ENCODE results near the gene LMAN2. TPM values are rescaled to one million over a fixed set of nuclear protein-coding genes. Genes with fewer than 3 reads are reported as not detected.

Gene LMAN2
- total RNA-seq, 2 donors from 2014 or later, result 75.5 to 89.8 TPM

- no peaks in the 10 kb centered on the region for H3K27me3 Mint-ChIP-seq
- peaks cover 8% of the 10 kb centered on the region for H3K36me3 Mint-ChIP-seq (ENCODE audit: low read depth)
- no peak for DNase-seq
- ATAC-seq, result no peak
- peak overlapping the region; percentile 67 for H3K27ac Mint-ChIP-seq
- H3K4me1 Mint-ChIP-seq, result peaks cover 33% of the 10 kb centered on the region
- peak overlapping the region; percentile 66 for H3K4me3 Mint-ChIP-seq
- H3K9me3 ChIP-seq (ENCODE audit: control insufficient read depth, low read length, poor library complexity, severe bottlenecking), result no peaks in the 10 kb centered on the region
These were observed 54.9 kb downstream of the LMAN2 start for GRCh38 chr5:177296581-177296980.

- Mint-ChIP-seq H3K4me1 (peaks cover 30% of the 10 kb centered on the region), H3K27me3 (no peaks in the 10 kb centered on the region), H3K36me3 (ENCODE audit: low read depth) (peaks cover 8% of the 10 kb centered on the region), H3K27ac (peak overlapping the region; percentile 67), H3K4me3 (peak overlapping the region; percentile 25)
- DNase-seq, result no peak
- no peaks in the 10 kb centered on the region for H3K9me3 ChIP-seq (ENCODE audit: control insufficient read depth, low read length, poor library complexity, severe bottlenecking)
- ATAC-seq, result no peak
These were observed 55.5 kb downstream of the LMAN2 start for GRCh38 chr5:177295924-177296323.

GRCh38 chr5:177294632-177295031, 56.8 kb downstream of the LMAN2 start:
- H3K9me3 ChIP-seq (ENCODE audit: control insufficient read depth, low read length, poor library complexity, severe bottlenecking), result no peaks in the 10 kb centered on the region
- ATAC-seq (no peak), DNase-seq (no peak)
- peaks cover 10% of the 10 kb centered on the region for H3K36me3 Mint-ChIP-seq (ENCODE audit: low read depth)
- H3K27me3 Mint-ChIP-seq, result no peaks in the 10 kb centered on the region
- H3K27ac Mint-ChIP-seq, result peak overlapping the region; percentile 67
- H3K4me3 Mint-ChIP-seq, result peak overlapping the region; percentile 7
- peaks cover 21% of the 10 kb centered on the region for H3K4me1 Mint-ChIP-seq

- H3K4me1 Mint-ChIP-seq, result peaks cover 18% of the 10 kb centered on the region
- no peak overlapping the region for H3K27ac Mint-ChIP-seq
- H3K27me3 Mint-ChIP-seq, result no peaks in the 10 kb centered on the region
- no peak for DNase-seq
- H3K4me3 Mint-ChIP-seq, result no peak overlapping the region
- ATAC-seq, result no peak
- H3K9me3 ChIP-seq (ENCODE audit: control insufficient read depth, low read length, poor library complexity, severe bottlenecking), result no peaks in the 10 kb centered on the region
- H3K36me3 Mint-ChIP-seq (ENCODE audit: low read depth), result peaks cover 10% of the 10 kb centered on the region
These were observed 57.5 kb downstream of the LMAN2 start for GRCh38 chr5:177293819-177294581.

GRCh38 chr5:177291735-177292134, 59.7 kb downstream of the LMAN2 start:
- ATAC-seq (no peak), DNase-seq (no peak)
- Mint-ChIP-seq H3K27me3 (no peaks in the 10 kb centered on the region), H3K4me1 (peaks cover 18% of the 10 kb centered on the region), H3K27ac (peak overlapping the region; percentile 2), H3K4me3 (no peak overlapping the region), H3K36me3 (ENCODE audit: low read depth) (peaks cover 13% of the 10 kb centered on the region)
- H3K9me3 ChIP-seq (ENCODE audit: control insufficient read depth, low read length, poor library complexity, severe bottlenecking), result no peaks in the 10 kb centered on the region

GRCh38 chr5:177290816-177291596, 60.5 kb downstream of the LMAN2 start:
- no peaks in the 10 kb centered on the region for H3K27me3 Mint-ChIP-seq
- DNase-seq (no peak), ATAC-seq (no peak)
- H3K9me3 ChIP-seq (ENCODE audit: control insufficient read depth, low read length, poor library complexity, severe bottlenecking), result no peaks in the 10 kb centered on the region
- H3K4me1 Mint-ChIP-seq, result peaks cover 12% of the 10 kb centered on the region
- H3K4me3 Mint-ChIP-seq, result no peak overlapping the region
- peak overlapping the region; percentile 43 for H3K27ac Mint-ChIP-seq
- peaks cover 14% of the 10 kb centered on the region for H3K36me3 Mint-ChIP-seq (ENCODE audit: low read depth)

- H3K27me3 Mint-ChIP-seq, result no peaks in the 10 kb centered on the region
- no peak for ATAC-seq
- no peaks in the 10 kb centered on the region for H3K9me3 ChIP-seq (ENCODE audit: control insufficient read depth, low read length, poor library complexity, severe bottlenecking)
- no peak overlapping the region for H3K4me3 Mint-ChIP-seq
- H3K27ac Mint-ChIP-seq, result no peak overlapping the region
- no peak for DNase-seq
- H3K4me1 Mint-ChIP-seq, result peaks cover 6% of the 10 kb centered on the region
- H3K36me3 Mint-ChIP-seq (ENCODE audit: low read depth), result peaks cover 21% of the 10 kb centered on the region
These were observed 63.3 kb downstream of the LMAN2 start for GRCh38 chr5:177288191-177288590.

Other genes with a start within 250 kb of the LMAN2 start
- 100 to 1,000 TPM; 103 TPM for gene NSD1, start 217.9 kb downstream of the LMAN2 start, total RNA-seq
- 10 to 100 TPM in 1 of 2 donors, 1 to 10 TPM in 1; 8.8 to 17.6 TPM for gene RAB24, start 47.9 kb downstream of the LMAN2 start, total RNA-seq
- 10 to 100 TPM; 44.9 to 55.8 TPM for gene PRELID1, start 47.9 kb downstream of the LMAN2 start, total RNA-seq
- 10 to 100 TPM in 1 of 2 donors, 1 to 10 TPM in 1; 8.7 to 11.8 TPM for gene MXD3, start 39.8 kb downstream of the LMAN2 start, total RNA-seq
- 100 to 1,000 TPM in 1 of 2 donors, 10 to 100 TPM in 1; 76.7 to 110 TPM for gene RGS14, start 6.3 kb upstream of the LMAN2 start, total RNA-seq
- under 1 TPM; 0.31 to 0.40 TPM for gene SLC34A1, start 32.8 kb upstream of the LMAN2 start, total RNA-seq
- gene PFN3, start 49.0 kb upstream of the LMAN2 start, total RNA-seq, result not detected
- gene F12, start 57.9 kb upstream of the LMAN2 start, total RNA-seq, result 1 to 10 TPM in 1 of 2 donors, under 1 TPM in 1; 0.62 to 1.1 TPM
- 100 to 1,000 TPM; 178 to 232 TPM for gene GRK6, start 75.0 kb upstream of the LMAN2 start, total RNA-seq
- 10 to 100 TPM; 32.0 to 40.1 TPM for gene PRR7, start 95.1 kb upstream of the LMAN2 start, total RNA-seq
- gene DBN1, start 122.0 kb upstream of the LMAN2 start, total RNA-seq, result 1 to 10 TPM; 1.2 to 5.0 TPM
- gene PDLIM7, start 145.9 kb upstream of the LMAN2 start, total RNA-seq, result 10 to 100 TPM in 1 of 2 donors, 1 to 10 TPM in 1; 6.8 to 16.2 TPM
- gene DOK3, start 158.2 kb upstream of the LMAN2 start, total RNA-seq, result 1 to 10 TPM; 5.1 to 8.0 TPM
- gene DDX41, start 165.3 kb upstream of the LMAN2 start, total RNA-seq, result 10 to 100 TPM; 58.6 to 66.9 TPM
- 100 to 1,000 TPM; 143 to 167 TPM for gene FAM193B, start 202.9 kb upstream of the LMAN2 start, total RNA-seq
- 10 to 100 TPM; 63.3 to 69.6 TPM for gene TMED9, start 240.5 kb upstream of the LMAN2 start, total RNA-seq
- gene B4GALT7, start 248.5 kb upstream of the LMAN2 start, total RNA-seq, result 10 to 100 TPM; 24.7 to 27.3 TPM

Measured in T-helper 17 cell (primary cell).